Gastroesophageal sphincter (tissue), 4 donors: ENCODE data around the gene TMEM131L. TPM values are rescaled to one million over a fixed set of nuclear protein-coding genes. Genes with fewer than 3 reads are reported as not detected.
"Not testable (repeated sequence)": the region's sequence is repeated elsewhere in the genome, so short reads cannot be mapped to it uniquely, and the experiment has no call there.

Experiments
- ATAC-seq: fragments of 150-250 bp; one replicate; pipeline ENCODE4 v1.9.1; 2016; ENCODE audit warnings: mild to moderate bottlenecking, moderate library complexity
- H3K27ac ChIP-seq, 4 donors: fragments of 200-600 bp; sonication (generic) in 3 of 4; 1 replicate in 3 of 4; 2 replicates in 1 of 4; pipeline ENCODE4 v1.5.1; 2016 to 2019
- H3K27me3 ChIP-seq: fragments of 200-600 bp; sonication (generic); one replicate; pipeline ENCODE4 v1.5.1; 2019
- H3K36me3 ChIP-seq, 2 donors: fragments of 200-600 bp; sonication (generic); one replicate each; pipeline ENCODE4 v1.5.1; 2019; ENCODE audit warnings: control low read depth in 1 of 2
- H3K4me1 ChIP-seq, 3 donors: fragments of 200-600 bp; sonication (generic); 1 replicate in 2 of 3; 2 replicates in 1 of 3; pipeline ENCODE4 v1.5.1; 2016 to 2019; ENCODE audit warnings: control low read depth in 2 of 3
- H3K4me3 ChIP-seq, 2 donors: fragments of 200-600 bp; sonication (generic); one replicate each; pipeline ENCODE4 v1.5.1; 2019; ENCODE audit warnings: mild to moderate bottlenecking in 1 of 2, moderate library complexity in 1 of 2
- H3K9me3 ChIP-seq, 3 donors: fragments of 200-600 bp; sonication (generic); one replicate each; pipeline ENCODE4 v1.5.1; 2017 to 2019; ENCODE audit warnings: control low read depth in 2 of 3
- CTCF ChIP-seq, 4 experiments: fragments of 200-600 bp in 2 of 4; fragments of 450-650 bp in 2 of 4; sonication (generic) in 1 of 4; IDR thresholded peaks; one replicate each; pipeline ENCODE4 v1.5.1; 2017 to 2019; ENCODE audit warnings: antibody characterized with exemption in 4 of 4, mild to moderate bottlenecking in 2 of 4, moderate library complexity in 2 of 4
- EP300 ChIP-seq: sonication (generic); formaldehyde crosslinking; IDR thresholded peaks from one replicate; pipeline ENCODE4 v1.6.1; 2017; ENCODE audit warnings: antibody characterized with exemption, mild to moderate bottlenecking
- POLR2A ChIP-seq, 2 donors: fragments of 450-650 bp; IDR thresholded peaks; one replicate each; pipeline ENCODE4 v1.6.1; 2017; ENCODE audit warnings: antibody characterized with exemption in 2 of 2, mild to moderate bottlenecking in 2 of 2, moderate library complexity in 1 of 2
- POLR2AphosphoS5 ChIP-seq: sonication (generic); formaldehyde crosslinking; IDR thresholded peaks from one replicate; pipeline ENCODE4 v1.6.1; 2017; ENCODE audit warnings: antibody characterized with exemption
- WGBS, 2 donors: methylation state at CpG; one replicate each; pipeline ENCODE4 v1.1.5; 2018; ENCODE audit warnings: low coverage in 1 of 2; 5-methylcytosine and 5-hydroxymethylcytosine counted together
- total RNA-seq, 4 donors: library from RNA; depleted of rRNA; stranded (reverse); fragments of >200 nt; gene quantifications; one replicate each; pipeline ENCODE4 v1.1.0, GENCODE V29; 2016

Gene TMEM131L
- total RNA-seq, 4 donors from 2014 or later: 14.2 to 24.0 (median 18.4) TPM

GRCh38 chr4:153543351-153543750 is 77.2 kb downstream of the TMEM131L start:
- ATAC-seq: peak; percentile 48
- WGBS, 2 donors: 73 to 75% methylated on average over 4 to 6 of the region's 6 CpGs
- Histone ChIP-seq H3K4me3 (no peak overlapping the region), H3K9me3 (no peaks in the 10 kb centered on the region), H3K27me3 (no peaks in the 10 kb centered on the region), H3K4me1 (peaks cover 0 to 38% (median 5%) of the 10 kb centered on the region in 3 donors), H3K27ac (peak overlapping the region in 3 of 4 donors; percentile 36 to 71 (median 69)), H3K36me3 (no peaks in the 10 kb centered on the region)
- TF ChIP-seq CTCF (IDR thresholded peaks at IDR 0.05): no peak

GRCh38 chr4:153545822-153546221 is 79.7 kb downstream of the TMEM131L start:
- WGBS, 2 donors: 76 to 87% methylated on average over 2 to 8 of the region's 8 CpGs
- no peaks in the 10 kb centered on the region for H3K9me3 ChIP-seq

GRCh38 chr4:153546280-153546679 is 80.1 kb downstream of the TMEM131L start:
- peaks cover 0 to 36% (median 5%) of the 10 kb centered on the region in 3 donors for H3K4me1 ChIP-seq

More at GRCh38 chr4:153545822-153546221, 79.7 kb downstream of the TMEM131L start:
- Histone ChIP-seq H3K4me1 (peaks cover 0 to 36% (median 5%) of the 10 kb centered on the region in 3 donors), H3K36me3 (no peaks in the 10 kb centered on the region), H3K27ac (no peak overlapping the region), H3K4me3 (no peak overlapping the region), H3K27me3 (no peaks in the 10 kb centered on the region)
- no peak for ATAC-seq
- TF ChIP-seq POLR2A (IDR thresholded peaks at IDR 0.05) (no peak), POLR2AphosphoS5 (no peak), CTCF (IDR thresholded peaks at IDR 0.05) (no peak), EP300 (no peak)

GRCh38 chr4:153547520-153547919 is 81.4 kb downstream of the TMEM131L start:
- no peaks in the 10 kb centered on the region for H3K27me3 ChIP-seq
- peaks cover 0 to 31% (median 5%) of the 10 kb centered on the region in 3 donors for H3K4me1 ChIP-seq
- WGBS, 2 donors: 49% methylated on average over 4 of the region's 5 CpGs; no CpG with 5 or more reads in 1 of the 2 donors
- no peaks in the 10 kb centered on the region for H3K36me3 ChIP-seq
- ATAC-seq: no peak
- no peak overlapping the region for H3K27ac ChIP-seq
- H3K9me3 ChIP-seq: no peaks in the 10 kb centered on the region
- TF ChIP-seq CTCF (IDR thresholded peaks at IDR 0.05) (no peak), POLR2AphosphoS5 (no peak), POLR2A (IDR thresholded peaks at IDR 0.05) (no peak), EP300 (no peak)
- no peak overlapping the region for H3K4me3 ChIP-seq

More at GRCh38 chr4:153546280-153546679, 80.1 kb downstream of the TMEM131L start:
- no peak for ATAC-seq
- Histone ChIP-seq H3K27ac (no peak overlapping the region), H3K36me3 (no peaks in the 10 kb centered on the region), H3K9me3 (no peaks in the 10 kb centered on the region), H3K4me3 (no peak overlapping the region), H3K27me3 (no peaks in the 10 kb centered on the region)
- 90 to 94% methylated on average over 2 to 3 of the region's 3 CpGs for WGBS, 2 donors
- TF ChIP-seq EP300: no peak
- TF ChIP-seq POLR2AphosphoS5: no peak
- TF ChIP-seq POLR2A (IDR thresholded peaks at IDR 0.05): no peak
- no peak for TF ChIP-seq CTCF (IDR thresholded peaks at IDR 0.05)

- Histone ChIP-seq H3K27ac (peak overlapping the region in 2 of 4 donors; percentile 1 to 25), H3K4me1 (peaks cover 5 to 37% (median 6%) of the 10 kb centered on the region in 3 donors)
- H3K4me3 ChIP-seq, H3K36me3 ChIP-seq, H3K9me3 ChIP-seq, ATAC-seq, H3K27me3 ChIP-seq: not testable (repeated sequence)
- WGBS, 2 donors: 92 to 100% methylated on average over 1 to 3 of the region's 3 CpGs
Measured at GRCh38 chr4:153548907-153549306, 82.7 kb downstream of the TMEM131L start.
